DOHH2 (cell line): ENCODE measurements around the gene RBCK1.

ENCODE experiments used
- CTCF ChIP-seq: fragments of 200-600 bp; sonication (generic); IDR thresholded peaks from one replicate; pipeline ENCODE4 v1.5.1; 2014; ENCODE audit warnings: antibody characterized with exemption, mild to moderate bottlenecking, low read depth, low read length; ENCODE audit not compliant: poor library complexity, severe bottlenecking
- EZH2phosphoT487 ChIP-seq: fragments of 200-600 bp; sonication (generic); IDR thresholded peaks from 2 replicates; pipeline ENCODE4 v1.6.1; 2017; ENCODE audit warnings: borderline replicate concordance, mild to moderate bottlenecking, antibody characterized with exemption, low read length, moderate library complexity, mixed read lengths

GRCh38 chr20:376750-377149 lies 31.3 kb upstream of the RBCK1 start:
- TF ChIP-seq CTCF (no peak), EZH2phosphoT487 (no peak)
